Breast epithelium (tissue), 3 donors: Measurements from ENCODE around the gene PRKRIP1.

Experiments used
- POLR2A ChIP-seq: fragments of 450-650 bp; IDR thresholded peaks from one replicate; pipeline ENCODE4 v1.6.1; 2016; ENCODE audit warnings: antibody characterized with exemption, mild to moderate bottlenecking, moderate library complexity
- POLR2AphosphoS5 ChIP-seq, 3 donors: sonication (generic); formaldehyde crosslinking; IDR thresholded peaks; one replicate each; pipeline ENCODE4 v1.6.1; 2017; ENCODE audit warnings: antibody characterized with exemption in 3 of 3
- TF ChIP-seq, protein P1 (sequence below), 3 donors: fragments of 450-650 bp; IDR thresholded peaks; one replicate each; pipeline ENCODE4 v1.5.1; 2016 to 2017; ENCODE audit warnings: antibody characterized with exemption in 3 of 3, mild to moderate bottlenecking in 3 of 3, moderate library complexity in 3 of 3

- TF ChIP-seq, protein P1, sequence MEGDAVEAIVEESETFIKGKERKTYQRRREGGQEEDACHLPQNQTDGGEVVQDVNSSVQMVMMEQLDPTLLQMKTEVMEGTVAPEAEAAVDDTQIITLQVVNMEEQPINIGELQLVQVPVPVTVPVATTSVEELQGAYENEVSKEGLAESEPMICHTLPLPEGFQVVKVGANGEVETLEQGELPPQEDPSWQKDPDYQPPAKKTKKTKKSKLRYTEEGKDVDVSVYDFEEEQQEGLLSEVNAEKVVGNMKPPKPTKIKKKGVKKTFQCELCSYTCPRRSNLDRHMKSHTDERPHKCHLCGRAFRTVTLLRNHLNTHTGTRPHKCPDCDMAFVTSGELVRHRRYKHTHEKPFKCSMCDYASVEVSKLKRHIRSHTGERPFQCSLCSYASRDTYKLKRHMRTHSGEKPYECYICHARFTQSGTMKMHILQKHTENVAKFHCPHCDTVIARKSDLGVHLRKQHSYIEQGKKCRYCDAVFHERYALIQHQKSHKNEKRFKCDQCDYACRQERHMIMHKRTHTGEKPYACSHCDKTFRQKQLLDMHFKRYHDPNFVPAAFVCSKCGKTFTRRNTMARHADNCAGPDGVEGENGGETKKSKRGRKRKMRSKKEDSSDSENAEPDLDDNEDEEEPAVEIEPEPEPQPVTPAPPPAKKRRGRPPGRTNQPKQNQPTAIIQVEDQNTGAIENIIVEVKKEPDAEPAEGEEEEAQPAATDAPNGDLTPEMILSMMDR (IDR thresholded peaks at IDR 0.05), result no peak
- TF ChIP-seq POLR2A (no peak), POLR2AphosphoS5 (IDR thresholded peaks at IDR 0.05) (no peak)
Observed at GRCh38 chr7:102444961-102445673, 49.0 kb downstream of the PRKRIP1 start.
